ENCODE results near the gene TSHZ1.

DNA sequence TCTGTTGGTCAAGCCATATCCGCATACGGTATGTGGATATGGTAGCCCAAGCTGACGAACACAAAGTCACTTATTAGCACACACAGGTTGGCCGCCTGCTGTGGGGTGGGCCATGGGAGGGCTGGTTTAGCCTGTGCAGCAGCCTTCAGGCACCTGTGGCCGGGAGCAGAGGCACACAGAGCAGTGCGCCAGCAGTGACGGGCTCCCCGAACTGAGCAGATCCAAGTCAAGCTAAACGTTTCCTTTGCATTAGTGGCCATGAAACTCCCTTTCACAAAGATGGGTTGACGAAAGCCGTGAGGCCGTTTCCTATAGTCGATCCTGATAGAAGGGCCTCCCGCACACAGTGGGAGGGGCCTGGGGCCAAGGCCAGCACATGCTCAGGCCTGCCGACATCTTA is 72.1 kb downstream of the TSHZ1 start:
- TF ChIP-seq GABPA (IDR thresholded peaks at IDR 0.05; ENCODE audit: borderline replicate concordance, insufficient read depth, low read length), result no peak
- no peak for TF ChIP-seq MAFK (IDR thresholded peaks at IDR 0.05; ENCODE audit: low read depth, low read length)
